CD14-positive monocyte (primary cell): ENCODE results near the gene FAM13C. TPM values are rescaled to one million over a fixed set of nuclear protein-coding genes. Genes with fewer than 3 reads are reported as not detected.

Experiments used
- DNase-seq, 3 donors: peaks; one replicate each; pipeline ENCODE4 v3.0.0-alpha.2; 2011 to 2022
- H2AFZ ChIP-seq: 2 replicates; pipeline ENCODE4 v1.6.0; 2012; ENCODE audit warnings: mild to moderate bottlenecking, low read depth, low read length, inconsistent platforms; ENCODE audit not compliant: insufficient read depth, poor library complexity, severe bottlenecking
- H3K27ac ChIP-seq, 2 donors: 1 replicate in 1 of 2; 2 replicates in 1 of 2; pipeline ENCODE4 v1.5.1; 2012 to 2013; ENCODE audit warnings: low read length in 2 of 2, control low read depth in 1 of 2, inconsistent platforms in 1 of 2, low read depth in 1 of 2, mild to moderate bottlenecking in 1 of 2
- H3K27me3 ChIP-seq, 2 donors: one replicate each; pipeline versions ENCODE4 v1.6.0 to v1.6.1; 2011 to 2013; ENCODE audit warnings: low read length in 2 of 2; ENCODE audit not compliant: control insufficient read depth in 2 of 2, insufficient read depth in 2 of 2
- H3K36me3 ChIP-seq, 2 donors: replicated peaks in 1 of 2; 1 replicate in 1 of 2; 2 replicates in 1 of 2; pipeline versions ENCODE4 v1.5.1 to v1.6.1; 2012 to 2013; ENCODE audit warnings: low read length in 2 of 2, control low read depth in 1 of 2, inconsistent platforms in 1 of 2, mild to moderate bottlenecking in 1 of 2; ENCODE audit not compliant: insufficient read depth in 2 of 2, control insufficient read depth in 1 of 2
- H3K4me1 ChIP-seq, 2 donors: 1 replicate in 1 of 2; 2 replicates in 1 of 2; pipeline versions ENCODE4 v1.5.1 to v1.6.1; 2012 to 2013; ENCODE audit warnings: low read length in 2 of 2, control low read depth in 1 of 2, inconsistent platforms in 1 of 2, mild to moderate bottlenecking in 1 of 2, moderate library complexity in 1 of 2; ENCODE audit not compliant: insufficient read depth in 2 of 2, control insufficient read depth in 1 of 2
- H3K4me2 ChIP-seq: replicated peaks from 2 replicates; pipeline ENCODE3; 2012; ENCODE audit warnings: low read length, moderate library complexity, mild to moderate bottlenecking; ENCODE audit not compliant: poor library complexity, severe bottlenecking; ENCODE audit errors: extremely low read depth
- H3K4me3 ChIP-seq, 3 experiments: fragments of 200-600 bp in 1 of 3; sonication (generic) in 1 of 3; replicated peaks in 1 of 3; 1 replicate in 2 of 3; 2 replicates in 1 of 3; pipeline ENCODE4 v1.5.1; 2011 to 2013; ENCODE audit warnings: low read length in 3 of 3, mild to moderate bottlenecking in 3 of 3, control low read depth in 2 of 3, low read depth in 2 of 3, inconsistent platforms in 1 of 3, moderate library complexity in 1 of 3
- H3K79me2 ChIP-seq: 2 replicates; pipeline ENCODE4 v1.6.0; 2012; ENCODE audit warnings: mild to moderate bottlenecking, control low read depth, inconsistent platforms, low read length, moderate library complexity; ENCODE audit not compliant: insufficient read depth
- H3K9ac ChIP-seq: 2 replicates; pipeline ENCODE4 v1.6.0; 2017; ENCODE audit warnings: low read length, mild to moderate bottlenecking; ENCODE audit not compliant: insufficient read depth, poor library complexity, severe bottlenecking
- H3K9me3 ChIP-seq, 2 donors: replicated peaks in 1 of 2; 1 replicate in 1 of 2; 2 replicates in 1 of 2; pipeline versions ENCODE4 v1.5.1 to v1.6.1; 2012 to 2013; ENCODE audit warnings: low read length in 2 of 2, control low read depth in 1 of 2; ENCODE audit not compliant: control insufficient read depth in 1 of 2, insufficient read depth in 1 of 2
- H4K20me1 ChIP-seq: 2 replicates; pipeline ENCODE4 v1.6.0; 2012; ENCODE audit warnings: mild to moderate bottlenecking, low read length, control low read depth, moderate library complexity; ENCODE audit not compliant: insufficient read depth
- H3K27ac Mint-ChIP-seq, 7 donors: one replicate each; pipeline ENCODE4 v1.8.0; 2020; ENCODE audit warnings: mild to moderate bottlenecking in 7 of 7, mixed read lengths in 7 of 7, moderate library complexity in 6 of 7, inconsistent platforms in 2 of 7
- H3K27me3 Mint-ChIP-seq, 3 donors: one replicate each; pipeline ENCODE4 v1.8.0; 2021 to 2022; ENCODE audit warnings: low read depth in 3 of 3, mild to moderate bottlenecking in 3 of 3, mixed read lengths in 3 of 3, moderate library complexity in 3 of 3, inconsistent platforms in 1 of 3
- H3K36me3 Mint-ChIP-seq, 2 donors: one replicate each; pipeline ENCODE4 v1.8.0; 2020; ENCODE audit warnings: mixed read lengths in 2 of 2, inconsistent platforms in 1 of 2, mild to moderate bottlenecking in 1 of 2
- H3K4me1 Mint-ChIP-seq: one replicate; pipeline ENCODE4 v1.8.0; 2020; ENCODE audit warnings: mild to moderate bottlenecking, mixed read lengths
- H3K4me3 Mint-ChIP-seq, 2 donors: one replicate each; pipeline ENCODE4 v1.8.0; 2020; ENCODE audit warnings: mild to moderate bottlenecking in 2 of 2, mixed read lengths in 2 of 2, moderate library complexity in 1 of 2
- H3K9me3 Mint-ChIP-seq, 7 donors: one replicate each; pipeline ENCODE4 v1.8.0; 2020 to 2022; ENCODE audit warnings: mixed read lengths in 7 of 7, mild to moderate bottlenecking in 6 of 7, moderate library complexity in 6 of 7, inconsistent platforms in 2 of 7
- CTCF ChIP-seq: fragments of 200-600 bp; IDR thresholded peaks from one replicate; pipeline ENCODE4 v1.8.0; 2022; ENCODE audit warnings: antibody characterized with exemption, mild to moderate bottlenecking
- WGBS: methylation state at CpG from one replicate; pipeline ENCODE4 v1.1.5; 2013; ENCODE audit warnings: missing lambda C conversion rate; ENCODE audit not compliant: insufficient coverage; 5-methylcytosine and 5-hydroxymethylcytosine counted together
- intact Hi-C, 2 donors: fragments of 100-400 bp; cut with micrococcal nuclease; formaldehyde crosslinking; loops; one replicate each; pipeline versions ENCODE4 v1.15.0 to v1.15.1; 2023
- polyA plus RNA-seq, 3 donors: library from polyadenylated mRNA; depleted of rRNA in 1 of 3; unstranded in 2 of 3; stranded (reverse) in 1 of 3; fragments of 300-500 nt in 2 of 3; fragments of >200 nt in 1 of 3; fragmentation: Illumina TruSeq in 2 of 3; gene quantifications; 1 replicate in 2 of 3; 2 replicates in 1 of 3; pipeline ENCODE4 v1.2.3, GENCODE V29; 2012 to 2021

The FAM13C gene
- polyA plus RNA-seq, 3 donors: not detected

GRCh38 chr10:59300386-59300785 is 62.0 kb downstream of the FAM13C start:
- H3K27ac Mint-ChIP-seq: no peak overlapping the region
- peaks cover 0 to 5% (median 0%) of the 10 kb centered on the region in 7 donors for H3K9me3 Mint-ChIP-seq
- H3K4me1 Mint-ChIP-seq: no peaks in the 10 kb centered on the region
- Histone ChIP-seq H3K9me3 (no peaks in the 10 kb centered on the region), H4K20me1 (no peaks in the 10 kb centered on the region), H3K4me2 (no peak overlapping the region), H3K4me3 (no peak overlapping the region), H3K9ac (no peak overlapping the region), H3K27me3 (no peaks in the 10 kb centered on the region), H2AFZ (no peak overlapping the region), H3K27ac (no peak overlapping the region), H3K79me2 (no peaks in the 10 kb centered on the region), H3K36me3 (no peaks in the 10 kb centered on the region), H3K4me1 (no peaks in the 10 kb centered on the region)
- no peak overlapping the region for H3K4me3 Mint-ChIP-seq
- intact Hi-C loops: no loop called here
- H3K27me3 Mint-ChIP-seq: no peaks in the 10 kb centered on the region
- no peak for DNase-seq
- no CpG with 5 or more reads among the region's 1 CpG for WGBS
- H3K36me3 Mint-ChIP-seq: no peaks in the 10 kb centered on the region
- no peak for TF ChIP-seq CTCF

GRCh38 chr10:59299933-59300332 is 62.4 kb downstream of the FAM13C start:
- Mint-ChIP-seq H3K27me3 (no peaks in the 10 kb centered on the region), H3K27ac (no peak overlapping the region), H3K36me3 (no peaks in the 10 kb centered on the region), H3K9me3 (peaks cover 0 to 7% (median 0%) of the 10 kb centered on the region in 7 donors), H3K4me1 (no peaks in the 10 kb centered on the region), H3K4me3 (no peak overlapping the region)
- Histone ChIP-seq H3K27ac (no peak overlapping the region), H3K9ac (no peak overlapping the region), H2AFZ (no peak overlapping the region), H3K79me2 (no peaks in the 10 kb centered on the region), H3K4me2 (no peak overlapping the region), H3K36me3 (no peaks in the 10 kb centered on the region), H3K9me3 (no peaks in the 10 kb centered on the region), H3K4me1 (no peaks in the 10 kb centered on the region), H3K27me3 (no peaks in the 10 kb centered on the region), H4K20me1 (no peaks in the 10 kb centered on the region), H3K4me3 (no peak overlapping the region)
- whole genome bisulfite sequencing: 100% methylated on average over 2 of the region's 5 CpGs
- no peak for TF ChIP-seq CTCF
- intact Hi-C loops: no loop called here
- DNase-seq: no peak
